Renal pelvis (tissue), 4 donors: Measurements from ENCODE around the gene ROCK2. TPM values are rescaled to one million over a fixed set of nuclear protein-coding genes. Genes with fewer than 3 reads are reported as not detected.

Experiments used
- DNase-seq: peaks from one replicate; pipeline ENCODE4 v3.0.0-alpha.2; 2013
- polyA plus RNA-seq, 3 donors: library from polyadenylated mRNA; unstranded; fragments of 120-200 nt; gene quantifications; one replicate each; pipeline ENCODE4 v1.2.1, GENCODE V29; 2013; ENCODE audit not compliant: insufficient read length in 3 of 3

Gene ROCK2
- polyA plus RNA-seq, 3 donors, result 33.0 to 40.8 (median 35.1) TPM

GRCh38 chr2:11155381-11156035 is 188.9 kb downstream of the ROCK2 start, which contains the start of gene SLC66A3:
SLC66A3 (plus strand) TSS chr2:11155467; CDS start chr2:11155547, 80 bp downstream.
- peak; percentile 84 for DNase-seq

- DNase-seq, result peak; percentile 93
These were observed 189.5 kb downstream of the ROCK2 start for GRCh38 chr2:11154923-11155380.

GRCh38 chr2:11154016-11154922 is 190.2 kb downstream of the ROCK2 start:
- no peak for DNase-seq

GRCh38 chr2:11152591-11152990 is 191.8 kb downstream of the ROCK2 start:
- no peak for DNase-seq

GRCh38 chr2:11147263-11147662 is 197.2 kb downstream of the ROCK2 start:
- DNase-seq, result no peak

- no peak for DNase-seq
These were observed 198.4 kb downstream of the ROCK2 start for GRCh38 chr2:11146076-11146475.

GRCh38 chr2:11145350-11145749 is 199.1 kb downstream of the ROCK2 start:
- DNase-seq, result no peak

- no peak for DNase-seq
These were observed 199.7 kb downstream of the ROCK2 start for GRCh38 chr2:11144738-11145079.

GRCh38 chr2:11144077-11144737 is 200.2 kb downstream of the ROCK2 start:
- DNase-seq, result no peak

GRCh38 chr2:11142987-11143386 is 201.4 kb downstream of the ROCK2 start:
- DNase-seq, result no peak

GRCh38 chr2:11142330-11142729 is 202.1 kb downstream of the ROCK2 start:
- DNase-seq, result no peak

GRCh38 chr2:11141319-11141718 is 203.1 kb downstream of the ROCK2 start:
- DNase-seq, result no peak

- DNase-seq, result no peak
These were observed 203.9 kb downstream of the ROCK2 start for GRCh38 chr2:11140492-11140891.

- DNase-seq, result no peak
These were observed 210.1 kb downstream of the ROCK2 start for GRCh38 chr2:11134349-11134748.

GRCh38 chr2:11133936-11134320 is 210.5 kb downstream of the ROCK2 start:
- DNase-seq, result no peak

GRCh38 chr2:11133238-11133935 is 211.0 kb downstream of the ROCK2 start:
- no peak for DNase-seq

- no peak for DNase-seq
These were observed 212.3 kb downstream of the ROCK2 start for GRCh38 chr2:11132036-11132671.

- no peak for DNase-seq
These were observed 213.1 kb downstream of the ROCK2 start for GRCh38 chr2:11131166-11131920.
